CD14-positive monocyte (primary cell): ENCODE measurements around the gene MIEF1. TPM values are rescaled to one million over a fixed set of nuclear protein-coding genes. Genes with fewer than 3 reads are reported as not detected.
A peak's percentile ranks its signal among the peaks of the same experiment; 100 is the strongest.

Experiments
- DNase-seq, 3 donors: peaks; one replicate each; pipeline ENCODE4 v3.0.0-alpha.2; 2011 to 2022
- H2AFZ ChIP-seq: 2 replicates; pipeline ENCODE4 v1.6.0; 2012; ENCODE audit warnings: mild to moderate bottlenecking, low read depth, low read length, inconsistent platforms; ENCODE audit not compliant: insufficient read depth, poor library complexity, severe bottlenecking
- H3K27ac ChIP-seq, 2 donors: 1 replicate in 1 of 2; 2 replicates in 1 of 2; pipeline ENCODE4 v1.5.1; 2012 to 2013; ENCODE audit warnings: low read length in 2 of 2, control low read depth in 1 of 2, inconsistent platforms in 1 of 2, low read depth in 1 of 2, mild to moderate bottlenecking in 1 of 2
- H3K27me3 ChIP-seq, 2 donors: one replicate each; pipeline versions ENCODE4 v1.6.0 to v1.6.1; 2011 to 2013; ENCODE audit warnings: low read length in 2 of 2; ENCODE audit not compliant: control insufficient read depth in 2 of 2, insufficient read depth in 2 of 2
- H3K36me3 ChIP-seq, 2 donors: replicated peaks in 1 of 2; 1 replicate in 1 of 2; 2 replicates in 1 of 2; pipeline versions ENCODE4 v1.5.1 to v1.6.1; 2012 to 2013; ENCODE audit warnings: low read length in 2 of 2, control low read depth in 1 of 2, inconsistent platforms in 1 of 2, mild to moderate bottlenecking in 1 of 2; ENCODE audit not compliant: insufficient read depth in 2 of 2, control insufficient read depth in 1 of 2
- H3K4me1 ChIP-seq, 2 donors: 1 replicate in 1 of 2; 2 replicates in 1 of 2; pipeline versions ENCODE4 v1.5.1 to v1.6.1; 2012 to 2013; ENCODE audit warnings: low read length in 2 of 2, control low read depth in 1 of 2, inconsistent platforms in 1 of 2, mild to moderate bottlenecking in 1 of 2, moderate library complexity in 1 of 2; ENCODE audit not compliant: insufficient read depth in 2 of 2, control insufficient read depth in 1 of 2
- H3K4me2 ChIP-seq: replicated peaks from 2 replicates; pipeline ENCODE3; 2012; ENCODE audit warnings: low read length, moderate library complexity, mild to moderate bottlenecking; ENCODE audit not compliant: poor library complexity, severe bottlenecking; ENCODE audit errors: extremely low read depth
- H3K4me3 ChIP-seq, 3 experiments: fragments of 200-600 bp in 1 of 3; sonication (generic) in 1 of 3; replicated peaks in 1 of 3; 1 replicate in 2 of 3; 2 replicates in 1 of 3; pipeline ENCODE4 v1.5.1; 2011 to 2013; ENCODE audit warnings: low read length in 3 of 3, mild to moderate bottlenecking in 3 of 3, control low read depth in 2 of 3, low read depth in 2 of 3, inconsistent platforms in 1 of 3, moderate library complexity in 1 of 3
- H3K79me2 ChIP-seq: 2 replicates; pipeline ENCODE4 v1.6.0; 2012; ENCODE audit warnings: mild to moderate bottlenecking, control low read depth, inconsistent platforms, low read length, moderate library complexity; ENCODE audit not compliant: insufficient read depth
- H3K9ac ChIP-seq: 2 replicates; pipeline ENCODE4 v1.6.0; 2017; ENCODE audit warnings: low read length, mild to moderate bottlenecking; ENCODE audit not compliant: insufficient read depth, poor library complexity, severe bottlenecking
- H3K9me3 ChIP-seq, 2 donors: replicated peaks in 1 of 2; 1 replicate in 1 of 2; 2 replicates in 1 of 2; pipeline versions ENCODE4 v1.5.1 to v1.6.1; 2012 to 2013; ENCODE audit warnings: low read length in 2 of 2, control low read depth in 1 of 2; ENCODE audit not compliant: control insufficient read depth in 1 of 2, insufficient read depth in 1 of 2
- H4K20me1 ChIP-seq: 2 replicates; pipeline ENCODE4 v1.6.0; 2012; ENCODE audit warnings: mild to moderate bottlenecking, low read length, control low read depth, moderate library complexity; ENCODE audit not compliant: insufficient read depth
- H3K27ac Mint-ChIP-seq, 7 donors: one replicate each; pipeline ENCODE4 v1.8.0; 2020; ENCODE audit warnings: mild to moderate bottlenecking in 7 of 7, mixed read lengths in 7 of 7, moderate library complexity in 6 of 7, inconsistent platforms in 2 of 7
- H3K27me3 Mint-ChIP-seq, 3 donors: one replicate each; pipeline ENCODE4 v1.8.0; 2021 to 2022; ENCODE audit warnings: low read depth in 3 of 3, mild to moderate bottlenecking in 3 of 3, mixed read lengths in 3 of 3, moderate library complexity in 3 of 3, inconsistent platforms in 1 of 3
- H3K36me3 Mint-ChIP-seq, 2 donors: one replicate each; pipeline ENCODE4 v1.8.0; 2020; ENCODE audit warnings: mixed read lengths in 2 of 2, inconsistent platforms in 1 of 2, mild to moderate bottlenecking in 1 of 2
- H3K4me1 Mint-ChIP-seq: one replicate; pipeline ENCODE4 v1.8.0; 2020; ENCODE audit warnings: mild to moderate bottlenecking, mixed read lengths
- H3K4me3 Mint-ChIP-seq, 2 donors: one replicate each; pipeline ENCODE4 v1.8.0; 2020; ENCODE audit warnings: mild to moderate bottlenecking in 2 of 2, mixed read lengths in 2 of 2, moderate library complexity in 1 of 2
- H3K9me3 Mint-ChIP-seq, 7 donors: one replicate each; pipeline ENCODE4 v1.8.0; 2020 to 2022; ENCODE audit warnings: mixed read lengths in 7 of 7, mild to moderate bottlenecking in 6 of 7, moderate library complexity in 6 of 7, inconsistent platforms in 2 of 7
- CTCF ChIP-seq: fragments of 200-600 bp; IDR thresholded peaks from one replicate; pipeline ENCODE4 v1.8.0; 2022; ENCODE audit warnings: antibody characterized with exemption, mild to moderate bottlenecking
- WGBS: methylation state at CpG from one replicate; pipeline ENCODE4 v1.1.5; 2013; ENCODE audit warnings: missing lambda C conversion rate; ENCODE audit not compliant: insufficient coverage; 5-methylcytosine and 5-hydroxymethylcytosine counted together
- intact Hi-C, 2 donors: fragments of 100-400 bp; cut with micrococcal nuclease; formaldehyde crosslinking; loops; one replicate each; pipeline versions ENCODE4 v1.15.0 to v1.15.1; 2023
- polyA plus RNA-seq, 3 donors: library from polyadenylated mRNA; depleted of rRNA in 1 of 3; unstranded in 2 of 3; stranded (reverse) in 1 of 3; fragments of 300-500 nt in 2 of 3; fragments of >200 nt in 1 of 3; fragmentation: Illumina TruSeq in 2 of 3; gene quantifications; 1 replicate in 2 of 3; 2 replicates in 1 of 3; pipeline ENCODE4 v1.2.3, GENCODE V29; 2012 to 2021

MIEF1 gene
- polyA plus RNA-seq, 3 donors = 9.4 to 14.0 (median 13.3) TPM

GRCh38 chr22:39459681-39460080 lies 42.4 kb upstream of the MIEF1 start:
- H3K27ac Mint-ChIP-seq = no peak overlapping the region
- H2AFZ ChIP-seq = no peak overlapping the region
- H3K4me3 Mint-ChIP-seq = peak overlapping the region in 1 of 2 donors; percentile 90
- no peak overlapping the region for H3K9ac ChIP-seq
- WGBS = 89% methylated on average over 10 of the region's 11 CpGs
- H3K4me3 ChIP-seq = no peak overlapping the region
- peaks cover 7 to 8% of the 10 kb centered on the region in 2 donors for H3K36me3 Mint-ChIP-seq
- intact Hi-C loops = no loop called here
- no peak for DNase-seq
- H3K79me2 ChIP-seq = no peaks in the 10 kb centered on the region
- H3K4me2 ChIP-seq = no peak overlapping the region
- peaks cover 0 to 11% of the 10 kb centered on the region in 2 donors for H3K9me3 ChIP-seq
- TF ChIP-seq CTCF = no peak
- H4K20me1 ChIP-seq = no peaks in the 10 kb centered on the region
- H3K4me1 ChIP-seq = peaks cover 9 to 13% of the 10 kb centered on the region in 2 donors
- peaks cover 49 to 58% (median 50%) of the 10 kb centered on the region in 3 donors for H3K27me3 Mint-ChIP-seq
- no peak overlapping the region for H3K27ac ChIP-seq
- H3K9me3 Mint-ChIP-seq = peaks cover 0 to 22% (median 16%) of the 10 kb centered on the region in 7 donors
- peaks cover 18 to 40% of the 10 kb centered on the region in 2 donors for H3K27me3 ChIP-seq
- peaks cover 13% of the 10 kb centered on the region for H3K4me1 Mint-ChIP-seq
- no peaks in the 10 kb centered on the region for H3K36me3 ChIP-seq

- peak overlapping the region; percentile 58 for H2AFZ ChIP-seq
- Mint-ChIP-seq H3K36me3 (peaks cover 0 to 6% of the 10 kb centered on the region in 2 donors), H3K4me3 (no peak overlapping the region), H3K27me3 (peaks cover 27 to 40% (median 28%) of the 10 kb centered on the region in 3 donors), H3K27ac (peak overlapping the region in 2 of 7 donors; percentile 42 to 68), H3K4me1 (peaks cover 20% of the 10 kb centered on the region), H3K9me3 (peaks cover 0 to 18% (median 7%) of the 10 kb centered on the region in 7 donors)
- no peaks in the 10 kb centered on the region for H4K20me1 ChIP-seq
- H3K4me3 ChIP-seq = no peak overlapping the region
- H3K36me3 ChIP-seq = no peaks in the 10 kb centered on the region
- intact Hi-C loops = no loop called here
- H3K27me3 ChIP-seq = peaks cover 9 to 20% of the 10 kb centered on the region in 2 donors
- H3K9me3 ChIP-seq = peaks cover 0 to 6% of the 10 kb centered on the region in 2 donors
- no peak for TF ChIP-seq CTCF
- WGBS = 38% methylated on average over 3 of the region's 13 CpGs
- no peak overlapping the region for H3K4me2 ChIP-seq
- H3K4me1 ChIP-seq = peaks cover 9 to 10% of the 10 kb centered on the region in 2 donors
- peak overlapping the region; percentile 18 for H3K9ac ChIP-seq
- no peaks in the 10 kb centered on the region for H3K79me2 ChIP-seq
- no peak overlapping the region for H3K27ac ChIP-seq
- peak in 2 of 3 donors; percentile 13 to 72 for DNase-seq
Measured at GRCh38 chr22:39462443-39463221, 39.5 kb upstream of the MIEF1 start.
